Measurements from ENCODE around the gene HSPG2. TPM values are rescaled to one million over a fixed set of nuclear protein-coding genes. Genes with fewer than 3 reads are reported as not detected.

HSPG2 gene
- total and polyA plus RNA-seq, 2 of the 13 experiments (the other 11 are each of a cell fraction or from before 2014, with no cell fraction given): 9.1 to 13.1 TPM

DNA sequence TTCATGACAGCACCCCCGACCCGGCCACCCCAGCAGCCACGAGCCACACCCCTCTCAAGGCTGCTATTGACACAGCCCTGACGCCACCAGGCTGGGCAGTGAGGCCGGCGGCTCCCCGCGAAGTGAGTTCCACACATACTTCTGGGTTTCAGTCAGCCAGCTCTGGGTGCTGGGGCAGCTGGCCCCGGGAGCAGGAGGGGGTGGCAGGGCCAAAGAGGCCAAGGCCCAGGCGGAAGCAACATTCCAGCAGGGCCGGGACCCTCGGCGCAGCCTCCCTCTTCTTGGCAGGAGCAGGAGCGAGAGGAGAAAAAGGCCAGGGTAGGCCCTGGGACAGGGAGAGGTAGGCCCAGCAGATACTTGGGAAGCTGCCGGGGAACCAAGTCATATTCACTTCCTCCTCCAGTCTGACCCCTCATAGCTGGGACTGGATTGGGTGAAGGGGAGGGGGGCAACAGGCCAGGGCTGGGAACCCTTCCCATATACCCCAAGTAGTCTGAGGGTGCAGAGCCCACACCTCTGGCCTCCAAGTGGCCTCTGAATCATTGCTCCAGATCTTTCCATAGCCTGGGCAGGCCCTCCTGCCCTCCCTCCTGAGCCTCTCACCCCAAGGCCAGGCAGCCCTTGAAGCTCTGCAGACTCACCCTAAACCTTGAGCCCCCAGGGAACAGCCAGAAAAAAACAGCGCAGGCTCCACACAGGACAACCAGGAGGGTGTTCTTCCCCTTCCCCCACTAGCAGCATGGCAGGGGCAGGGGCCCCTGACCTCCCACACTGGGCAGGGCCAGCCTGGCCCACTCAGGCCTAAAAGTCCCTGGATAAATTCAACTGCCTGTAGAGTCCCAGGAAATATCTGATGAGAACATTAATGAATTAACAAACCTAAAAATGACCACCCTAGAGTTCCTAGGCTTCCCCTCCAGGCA is 5.7 kb downstream of the HSPG2 start (continued):
- TF ChIP-seq PRDM15 (CRISPR knock-in tag; IDR thresholded peaks at IDR 0.05) (0 out of 2 replicates have a peak, but pooled peaks have one; percentile 15), NFATC3 (CRISPR knock-in tag; IDR thresholded peaks at IDR 0.05) (no peak), E2F2 (CRISPR knock-in tag; IDR thresholded peaks at IDR 0.05; ENCODE audit: borderline replicate concordance) (0 out of 2 replicates have a peak, but pooled peaks have one; percentile 34)
- TF ChIP-seq, protein P1, sequence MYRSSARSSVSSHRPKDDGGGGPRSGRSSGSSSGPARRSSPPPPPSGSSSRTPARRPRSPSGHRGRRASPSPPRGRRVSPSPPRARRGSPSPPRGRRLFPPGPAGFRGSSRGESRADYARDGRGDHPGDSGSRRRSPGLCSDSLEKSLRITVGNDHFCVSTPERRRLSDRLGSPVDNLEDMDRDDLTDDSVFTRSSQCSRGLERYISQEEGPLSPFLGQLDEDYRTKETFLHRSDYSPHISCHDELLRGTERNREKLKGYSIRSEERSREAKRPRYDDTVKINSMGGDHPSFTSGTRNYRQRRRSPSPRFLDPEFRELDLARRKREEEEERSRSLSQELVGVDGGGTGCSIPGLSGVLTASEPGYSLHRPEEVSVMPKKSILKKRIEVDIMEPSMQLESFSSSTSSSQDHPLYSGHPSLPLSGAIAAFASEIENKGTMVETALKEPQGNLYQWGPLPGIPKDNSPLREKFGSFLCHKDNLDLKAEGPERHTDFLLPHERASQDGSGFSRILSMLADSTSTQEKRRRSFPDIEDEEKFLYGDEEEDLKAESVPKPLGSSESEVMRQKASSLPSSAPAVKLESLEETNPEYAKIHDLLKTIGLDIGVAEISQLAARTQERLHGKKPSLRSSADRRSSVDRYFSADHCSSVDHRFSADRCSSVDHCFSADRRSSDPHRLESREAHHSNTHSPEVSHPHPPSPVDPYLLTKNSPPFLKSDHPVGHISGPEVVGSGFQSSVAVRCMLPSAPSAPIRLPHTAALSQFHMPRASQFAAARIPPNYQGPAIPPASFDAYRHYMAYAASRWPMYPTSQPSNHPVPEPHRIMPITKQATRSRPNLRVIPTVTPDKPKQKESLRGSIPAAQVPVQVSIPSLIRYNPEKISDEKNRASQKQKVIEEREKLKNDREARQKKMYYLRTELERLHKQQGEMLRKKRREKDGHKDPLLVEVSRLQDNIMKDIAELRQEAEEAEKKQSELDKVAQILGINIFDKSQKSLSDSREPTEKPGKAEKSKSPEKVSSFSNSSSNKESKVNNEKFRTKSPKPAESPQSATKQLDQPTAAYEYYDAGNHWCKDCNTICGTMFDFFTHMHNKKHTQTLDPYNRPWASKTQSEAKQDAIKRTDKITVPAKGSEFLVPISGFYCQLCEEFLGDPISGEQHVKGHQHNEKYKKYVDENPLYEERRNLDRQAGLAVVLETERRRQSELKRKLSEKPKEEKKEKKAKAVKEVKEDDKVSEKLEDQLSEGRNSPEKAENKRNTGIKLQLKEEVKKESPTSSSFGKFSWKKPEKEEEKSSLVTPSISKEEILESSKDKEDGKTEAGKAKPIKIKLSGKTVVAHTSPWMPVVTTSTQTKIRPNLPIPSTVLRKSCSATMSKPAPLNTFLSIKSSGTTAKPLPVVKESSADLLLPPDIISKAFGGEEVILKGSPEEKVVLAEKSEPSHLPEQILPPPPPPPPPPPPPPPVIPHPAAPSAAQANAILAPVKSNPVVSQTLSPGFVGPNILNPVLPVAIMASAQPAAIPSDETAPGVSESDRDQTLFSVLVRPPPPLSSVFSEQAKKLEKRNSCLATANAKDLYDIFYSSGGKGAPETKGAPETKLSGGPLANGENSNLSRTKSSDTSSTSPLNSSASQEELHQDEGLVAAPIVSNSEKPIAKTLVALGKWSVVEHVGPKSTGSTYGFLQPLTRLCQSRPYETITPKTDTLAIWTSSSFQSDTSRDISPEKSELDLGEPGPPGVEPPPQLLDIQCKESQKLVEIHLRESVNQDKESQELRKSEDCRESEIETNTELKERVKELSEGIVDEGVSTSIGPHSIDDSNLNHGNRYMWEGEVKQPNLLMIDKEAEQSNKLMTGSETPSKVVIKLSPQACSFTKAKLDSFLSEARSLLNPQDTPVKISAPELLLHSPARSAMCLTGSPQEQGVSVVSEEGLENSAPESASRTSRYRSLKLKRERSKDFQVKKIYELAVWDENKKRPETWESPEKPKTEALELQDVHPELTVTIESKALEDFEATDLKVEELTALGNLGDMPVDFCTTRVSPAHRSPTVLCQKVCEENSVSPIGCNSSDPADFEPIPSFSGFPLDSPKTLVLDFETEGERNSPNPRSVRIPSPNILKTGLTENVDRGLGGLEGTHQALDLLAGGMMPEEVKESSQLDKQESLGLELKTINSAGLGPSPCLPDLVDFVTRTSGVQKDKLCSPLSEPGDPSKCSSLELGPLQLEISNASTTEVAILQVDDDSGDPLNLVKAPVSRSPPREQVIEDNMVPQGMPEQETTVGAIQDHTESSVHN (CRISPR knock-in tag; IDR thresholded peaks at IDR 0.05): 0 out of 2 replicates have a peak, but pooled peaks have one; percentile 24
- TF ChIP-seq, protein P2, sequence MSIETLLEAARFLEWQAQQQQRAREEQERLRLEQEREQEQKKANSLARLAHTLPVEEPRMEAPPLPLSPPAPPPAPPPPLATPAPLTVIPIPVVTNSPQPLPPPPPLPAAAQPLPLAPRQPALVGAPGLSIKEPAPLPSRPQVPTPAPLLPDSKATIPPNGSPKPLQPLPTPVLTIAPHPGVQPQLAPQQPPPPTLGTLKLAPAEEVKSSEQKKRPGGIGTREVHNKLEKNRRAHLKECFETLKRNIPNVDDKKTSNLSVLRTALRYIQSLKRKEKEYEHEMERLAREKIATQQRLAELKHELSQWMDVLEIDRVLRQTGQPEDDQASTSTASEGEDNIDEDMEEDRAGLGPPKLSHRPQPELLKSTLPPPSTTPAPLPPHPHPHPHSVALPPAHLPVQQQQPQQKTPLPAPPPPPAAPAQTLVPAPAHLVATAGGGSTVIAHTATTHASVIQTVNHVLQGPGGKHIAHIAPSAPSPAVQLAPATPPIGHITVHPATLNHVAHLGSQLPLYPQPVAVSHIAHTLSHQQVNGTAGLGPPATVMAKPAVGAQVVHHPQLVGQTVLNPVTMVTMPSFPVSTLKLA (IDR thresholded peaks at IDR 0.05): no peak
